ENCODE measurements around the gene INTS6.

INTS6 gene

GRCh38 chr13:51370116-51370515, 82.7 kb downstream of the INTS6 start:
- no peaks in the 10 kb centered on the region for H3K27me3 ChIP-seq (ENCODE audit: insufficient read depth, poor library complexity, severe bottlenecking)
- no peaks in the 10 kb centered on the region for H3K4me1 ChIP-seq (ENCODE audit: insufficient read depth, poor library complexity, severe bottlenecking)
- peaks cover 99% of the 10 kb centered on the region for H3K36me3 ChIP-seq (ENCODE audit: low read depth)
- no peak overlapping the region for H3K27ac ChIP-seq (ENCODE audit: poor library complexity, severe bottlenecking)
- TF ChIP-seq CTCF (IDR thresholded peaks at IDR 0.05; ENCODE audit: poor library complexity, severe bottlenecking): no peak
- ATAC-seq (ENCODE audit: low read depth) (no peak), DNase-seq (ENCODE audit: low spot score) (no peak)
- no peaks in the 10 kb centered on the region for H3K9me3 ChIP-seq (ENCODE audit: severe bottlenecking)
- H3K4me3 ChIP-seq (ENCODE audit: severe bottlenecking): no peak overlapping the region

- no peak for DNase-seq (ENCODE audit: low spot score)
- Histone ChIP-seq H3K4me1 (ENCODE audit: insufficient read depth, poor library complexity, severe bottlenecking) (no peaks in the 10 kb centered on the region), H3K36me3 (ENCODE audit: low read depth) (peaks cover 80% of the 10 kb centered on the region), H3K9me3 (ENCODE audit: severe bottlenecking) (no peaks in the 10 kb centered on the region), H3K27ac (ENCODE audit: poor library complexity, severe bottlenecking) (no peak overlapping the region), H3K4me3 (ENCODE audit: severe bottlenecking) (no peak overlapping the region), H3K27me3 (ENCODE audit: insufficient read depth, poor library complexity, severe bottlenecking) (no peaks in the 10 kb centered on the region)
- no peak for TF ChIP-seq CTCF (IDR thresholded peaks at IDR 0.05; ENCODE audit: poor library complexity, severe bottlenecking)
- ATAC-seq (ENCODE audit: low read depth): peak; percentile 50; the same call in 1 of the 3 replicates
Measured at GRCh38 chr13:51364404-51365008, 88.3 kb downstream of the INTS6 start.

GRCh38 chr13:51363625-51364024, 89.2 kb downstream of the INTS6 start:
- H3K9me3 ChIP-seq (ENCODE audit: severe bottlenecking): no peaks in the 10 kb centered on the region
- no peak overlapping the region for H3K27ac ChIP-seq (ENCODE audit: poor library complexity, severe bottlenecking)
- no peak overlapping the region for H3K4me3 ChIP-seq (ENCODE audit: severe bottlenecking)
- peaks cover 71% of the 10 kb centered on the region for H3K36me3 ChIP-seq (ENCODE audit: low read depth)
- no peak for DNase-seq (ENCODE audit: low spot score)
- no peaks in the 10 kb centered on the region for H3K4me1 ChIP-seq (ENCODE audit: insufficient read depth, poor library complexity, severe bottlenecking)
- no peak for ATAC-seq (ENCODE audit: low read depth)
- no peaks in the 10 kb centered on the region for H3K27me3 ChIP-seq (ENCODE audit: insufficient read depth, poor library complexity, severe bottlenecking)
- TF ChIP-seq CTCF (IDR thresholded peaks at IDR 0.05; ENCODE audit: poor library complexity, severe bottlenecking): no peak

- no peaks in the 10 kb centered on the region for H3K4me1 ChIP-seq (ENCODE audit: insufficient read depth, poor library complexity, severe bottlenecking)
- H3K9me3 ChIP-seq (ENCODE audit: severe bottlenecking): no peaks in the 10 kb centered on the region
- H3K4me3 ChIP-seq (ENCODE audit: severe bottlenecking): no peak overlapping the region
- ATAC-seq (ENCODE audit: low read depth): no peak
- H3K27ac ChIP-seq (ENCODE audit: poor library complexity, severe bottlenecking): no peak overlapping the region
- H3K36me3 ChIP-seq (ENCODE audit: low read depth): peaks cover 46% of the 10 kb centered on the region
- TF ChIP-seq CTCF (IDR thresholded peaks at IDR 0.05; ENCODE audit: poor library complexity, severe bottlenecking): no peak
- H3K27me3 ChIP-seq (ENCODE audit: insufficient read depth, poor library complexity, severe bottlenecking): no peaks in the 10 kb centered on the region
- DNase-seq (ENCODE audit: low spot score): no peak
Measured at GRCh38 chr13:51361106-51361505, 91.7 kb downstream of the INTS6 start.

DNA sequence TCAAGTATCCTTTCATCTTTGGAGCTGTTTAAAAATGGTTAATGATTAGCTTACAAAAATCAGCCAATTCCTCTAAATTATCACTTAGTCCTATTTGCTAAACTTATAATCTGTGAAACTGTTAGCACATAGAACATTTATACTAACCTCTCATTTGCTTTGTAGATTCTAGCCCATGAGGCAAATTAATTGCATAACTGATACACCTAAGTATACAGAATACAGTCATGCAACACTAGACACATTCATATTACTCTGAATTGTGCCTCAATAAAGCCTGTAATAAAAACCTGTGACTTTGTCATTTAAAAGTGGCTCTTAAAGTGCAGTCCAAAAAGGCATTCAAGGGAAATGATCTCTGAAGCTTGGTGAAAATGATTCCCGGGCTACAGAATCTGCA, 92.3 kb downstream of the INTS6 start:
- no peaks in the 10 kb centered on the region for H3K27me3 ChIP-seq (ENCODE audit: insufficient read depth, poor library complexity, severe bottlenecking)
- DNase-seq (ENCODE audit: low spot score) (no peak), ATAC-seq (ENCODE audit: low read depth) (no peak)
- no peak overlapping the region for H3K4me3 ChIP-seq (ENCODE audit: severe bottlenecking)
- H3K9me3 ChIP-seq (ENCODE audit: severe bottlenecking): no peaks in the 10 kb centered on the region
- H3K36me3 ChIP-seq (ENCODE audit: low read depth): peaks cover 40% of the 10 kb centered on the region
- H3K4me1 ChIP-seq (ENCODE audit: insufficient read depth, poor library complexity, severe bottlenecking): no peaks in the 10 kb centered on the region
- TF ChIP-seq CTCF (IDR thresholded peaks at IDR 0.05; ENCODE audit: poor library complexity, severe bottlenecking): no peak
- H3K27ac ChIP-seq (ENCODE audit: poor library complexity, severe bottlenecking): no peak overlapping the region

All from RWPE2 (cell line).